ENCODE data around the gene DMWD. TPM values are rescaled to one million over a fixed set of nuclear protein-coding genes. Genes with fewer than 3 reads are reported as not detected.
"Not testable (repeated sequence)": the region's sequence is repeated elsewhere in the genome, so short reads cannot be mapped to it uniquely, and the experiment has no call there.

DMWD gene
- polyA plus RNA-seq, 2 of the 4 experiments (the other 2 are of a cell fraction): 17.1 to 31.3 TPM

DNA sequence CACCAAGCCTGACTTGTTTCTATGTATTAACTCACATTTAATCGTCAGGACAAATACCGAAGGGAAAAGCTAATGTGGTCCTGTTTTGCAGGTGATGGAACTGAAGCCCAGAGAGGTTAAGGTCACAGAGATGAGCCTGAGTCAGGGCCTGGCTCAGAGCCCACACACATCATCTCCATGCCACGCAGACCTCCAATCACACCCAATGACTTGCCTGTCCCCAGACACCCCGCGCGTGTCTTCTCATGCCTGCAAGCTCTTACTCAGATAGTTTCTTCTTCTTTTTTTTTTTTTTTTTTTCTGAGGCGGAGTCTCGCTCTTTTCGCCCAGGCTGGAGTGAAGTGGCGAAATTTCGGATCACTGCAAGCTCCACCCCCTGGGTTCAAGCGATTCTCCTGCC is 40.0 kb downstream of the DMWD start (continued):
- TF ChIP-seq HDAC2 (IDR thresholded peaks at IDR 0.05): no peak
- TF ChIP-seq KDM1A (IDR thresholded peaks at IDR 0.05; ENCODE audit: low read depth): no peak

DNA sequence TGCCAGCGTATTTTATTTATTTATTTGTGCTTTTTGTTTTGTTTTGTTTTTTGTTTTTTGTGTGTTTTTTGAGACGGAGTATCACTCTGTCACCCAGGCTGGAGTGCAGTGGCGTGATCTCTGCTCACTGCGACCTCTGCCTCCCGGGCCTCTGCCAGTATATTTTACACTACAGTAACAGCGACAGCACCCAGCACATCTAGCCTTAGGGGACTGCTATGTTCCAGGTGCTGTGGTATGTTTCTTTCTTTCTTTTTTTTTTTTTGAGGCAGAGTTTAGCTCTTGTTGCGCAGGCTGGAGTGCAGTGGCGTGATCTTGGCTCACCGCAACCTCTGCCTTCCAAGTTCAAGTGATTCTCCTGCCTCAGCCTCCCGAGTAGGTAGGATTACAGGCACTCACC is 41.2 kb downstream of the DMWD start:
- POLR2A ChIA-PET; FAIRE-seq; ATAC-seq; H3K4me3 ChIP-seq; H3K4me1 ChIP-seq; H3K4me2 ChIP-seq; DNase-seq (ENCODE audit: low read depth in 1 of 2, low spot score in 1 of 2); H3K9me3 ChIP-seq; H3K27ac ChIP-seq: not testable (repeated sequence)
- CTCF ChIA-PET: interaction anchor here (0.7 to 74.3 kb wide), 6 partner anchors 11 to 59 kb away, joined by 3 to 2204 read pairs (median 14); partner anchors contain the start of genes DMPK, DMWD, QPCTL and RSPH6A
- WGBS (ENCODE audit: missing lambda C conversion rate): 87% methylated on average over 10 of the region's 10 CpGs

DNA sequence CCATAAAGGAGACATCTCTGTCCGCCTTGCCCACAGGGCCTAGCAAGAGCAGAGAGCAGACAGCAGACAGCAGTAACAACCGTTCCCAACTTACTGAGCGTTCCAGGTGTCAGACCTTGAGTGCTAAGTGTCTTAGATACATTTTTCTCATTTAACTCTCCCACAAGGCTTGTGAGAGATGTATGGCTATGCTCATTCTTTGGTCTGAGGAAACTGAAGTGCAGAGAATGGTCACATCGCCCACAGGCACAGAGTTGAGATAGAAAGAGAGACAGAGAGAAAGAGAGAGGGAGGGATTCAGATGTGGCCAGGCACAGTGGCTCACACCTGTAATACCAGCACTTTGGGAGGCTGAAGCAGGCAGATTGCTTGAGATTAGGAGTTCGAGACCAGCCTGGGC is 45.1 kb downstream of the DMWD start:
- H3K27ac ChIP-seq: no peak overlapping the region
- 71% methylated on average over 5 of the region's 5 CpGs for WGBS (ENCODE audit: missing lambda C conversion rate)
- no peak for TF ChIP-seq POLR2A (IDR thresholded peaks at IDR 0.05; ENCODE audit: low read length)
- TF ChIP-seq RNF2 (IDR thresholded peaks at IDR 0.05; ENCODE audit: borderline replicate concordance, low read depth): no peak
- TF ChIP-seq RCOR1 (IDR thresholded peaks at IDR 0.05; ENCODE audit: low read depth, low read length): no peak
- TF ChIP-seq MYC (IDR thresholded peaks at IDR 0.05; ENCODE audit: borderline replicate concordance, low read length): no peak
- no peak for TF ChIP-seq ZSCAN20 (CRISPR knock-in tag; IDR thresholded peaks at IDR 0.05)
- no peak for TF ChIP-seq RAD21 (conservative IDR thresholded peaks at IDR 0.05 in 1 of 2, IDR thresholded peaks at IDR 0.05 in 1 of 2)
- TF ChIP-seq HOXA7 (CRISPR knock-in tag; IDR thresholded peaks at IDR 0.05): no peak
- TF ChIP-seq JUNB (IDR thresholded peaks at IDR 0.05): no peak
- TF ChIP-seq, protein P1, sequence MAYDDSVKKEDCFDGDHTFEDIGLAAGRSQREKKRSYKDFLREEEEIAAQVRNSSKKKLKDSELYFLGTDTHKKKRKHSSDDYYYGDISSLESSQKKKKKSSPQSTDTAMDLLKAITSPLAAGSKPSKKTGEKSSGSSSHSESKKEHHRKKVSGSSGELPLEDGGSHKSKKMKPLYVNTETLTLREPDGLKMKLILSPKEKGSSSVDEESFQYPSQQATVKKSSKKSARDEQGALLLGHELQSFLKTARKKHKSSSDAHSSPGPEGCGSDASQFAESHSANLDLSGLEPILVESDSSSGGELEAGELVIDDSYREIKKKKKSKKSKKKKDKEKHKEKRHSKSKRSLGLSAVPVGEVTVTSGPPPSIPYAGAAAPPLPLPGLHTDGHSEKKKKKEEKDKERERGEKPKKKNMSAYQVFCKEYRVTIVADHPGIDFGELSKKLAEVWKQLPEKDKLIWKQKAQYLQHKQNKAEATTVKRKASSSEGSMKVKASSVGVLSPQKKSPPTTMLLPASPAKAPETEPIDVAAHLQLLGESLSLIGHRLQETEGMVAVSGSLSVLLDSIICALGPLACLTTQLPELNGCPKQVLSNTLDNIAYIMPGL (CRISPR knock-in tag; IDR thresholded peaks at IDR 0.05; ENCODE audit: borderline replicate concordance): no peak
- TF ChIP-seq CEBPB (IDR thresholded peaks at IDR 0.05): no peak
- no peak for TF ChIP-seq GATA3 (IDR thresholded peaks at IDR 0.05; ENCODE audit: borderline replicate concordance)
- no peak for TF ChIP-seq FOXS1 (CRISPR knock-in tag; IDR thresholded peaks at IDR 0.05)
- TF ChIP-seq, protein P2, sequence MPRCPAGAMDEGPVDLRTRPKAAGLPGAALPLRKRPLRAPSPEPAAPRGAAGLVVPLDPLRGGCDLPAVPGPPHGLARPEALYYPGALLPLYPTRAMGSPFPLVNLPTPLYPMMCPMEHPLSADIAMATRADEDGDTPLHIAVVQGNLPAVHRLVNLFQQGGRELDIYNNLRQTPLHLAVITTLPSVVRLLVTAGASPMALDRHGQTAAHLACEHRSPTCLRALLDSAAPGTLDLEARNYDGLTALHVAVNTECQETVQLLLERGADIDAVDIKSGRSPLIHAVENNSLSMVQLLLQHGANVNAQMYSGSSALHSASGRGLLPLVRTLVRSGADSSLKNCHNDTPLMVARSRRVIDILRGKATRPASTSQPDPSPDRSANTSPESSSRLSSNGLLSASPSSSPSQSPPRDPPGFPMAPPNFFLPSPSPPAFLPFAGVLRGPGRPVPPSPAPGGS (IDR thresholded peaks at IDR 0.05): no peak
- TF ChIP-seq CBX2 (IDR thresholded peaks at IDR 0.05; ENCODE audit: borderline replicate concordance, low read depth): no peak
- TF ChIP-seq CHD4 (IDR thresholded peaks at IDR 0.05; ENCODE audit: borderline replicate concordance): no peak
- TF ChIP-seq NFE2L2 (conservative IDR thresholded peaks at IDR 0.05; ENCODE audit: low read length): no peak
- no peaks in the 10 kb centered on the region for H3K9me3 ChIP-seq
- ATAC-seq (no peak; a peak in 1 of 6 replicates), FAIRE-seq (no peak), DNase-seq (ENCODE audit: low read depth in 1 of 2, low spot score in 1 of 2) (no peak)
- POLR2A ChIA-PET: no interaction called here
- CTCF ChIA-PET: interaction anchor here (1.4 to 74.3 kb wide), 5 partner anchors 9 to 61 kb away, joined by 3 to 2204 read pairs (median 12); partner anchors contain the start of genes DMPK, DMWD, MEIOSIN and QPCTL
- 0 out of 3 replicates have a peak, but pooled peaks cover under 1% of the 10 kb centered on the region for H3K4me1 ChIP-seq
- H3K4me2 ChIP-seq: no peak overlapping the region
- H3K4me3 ChIP-seq: no peak overlapping the region

DNA sequence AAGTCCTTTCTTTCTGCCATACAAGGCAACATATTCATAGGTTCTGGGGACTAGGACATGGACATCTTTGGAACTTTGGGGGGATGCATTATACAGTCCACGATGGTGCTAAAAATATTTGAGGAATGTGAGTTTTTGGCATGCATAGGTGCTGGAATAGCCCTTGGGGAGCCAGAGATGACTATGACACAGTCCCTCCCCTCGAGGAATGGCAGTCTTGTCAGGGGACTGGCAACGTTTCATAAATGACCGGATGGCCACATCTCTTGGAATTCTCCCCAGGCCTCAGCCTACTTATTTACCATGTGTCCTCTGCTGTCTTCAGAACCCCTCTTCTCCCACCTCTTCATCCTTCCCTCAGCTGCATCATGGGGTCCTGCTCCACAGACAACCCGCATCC is 45.8 kb downstream of the DMWD start:
- H3K9me3 ChIP-seq: no peaks in the 10 kb centered on the region
- no peak for ATAC-seq
- POLR2A ChIA-PET: no interaction called here
- no peak overlapping the region for H3K27ac ChIP-seq
- TF ChIP-seq, protein P3, sequence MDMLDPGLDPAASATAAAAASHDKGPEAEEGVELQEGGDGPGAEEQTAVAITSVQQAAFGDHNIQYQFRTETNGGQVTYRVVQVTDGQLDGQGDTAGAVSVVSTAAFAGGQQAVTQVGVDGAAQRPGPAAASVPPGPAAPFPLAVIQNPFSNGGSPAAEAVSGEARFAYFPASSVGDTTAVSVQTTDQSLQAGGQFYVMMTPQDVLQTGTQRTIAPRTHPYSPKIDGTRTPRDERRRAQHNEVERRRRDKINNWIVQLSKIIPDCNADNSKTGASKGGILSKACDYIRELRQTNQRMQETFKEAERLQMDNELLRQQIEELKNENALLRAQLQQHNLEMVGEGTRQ (IDR thresholded peaks at IDR 0.05): no peak
- no peak for TF ChIP-seq HOXB5 (CRISPR knock-in tag; IDR thresholded peaks at IDR 0.05)
- no peak for TF ChIP-seq RARB (CRISPR knock-in tag; IDR thresholded peaks at IDR 0.05)
- TF ChIP-seq ZNF302 (CRISPR knock-in tag; IDR thresholded peaks at IDR 0.05): no peak
- TF ChIP-seq CHD4 (IDR thresholded peaks at IDR 0.05; ENCODE audit: borderline replicate concordance): no peak
- TF ChIP-seq HOXB13 (CRISPR knock-in tag; IDR thresholded peaks at IDR 0.05; ENCODE audit: low read depth): no peak
- TF ChIP-seq HDAC2 (IDR thresholded peaks at IDR 0.05): no peak
- TF ChIP-seq HOXA7 (CRISPR knock-in tag; IDR thresholded peaks at IDR 0.05): no peak
- TF ChIP-seq SREBF2 (IDR thresholded peaks at IDR 0.05): no peak
- TF ChIP-seq, protein P1 (CRISPR knock-in tag; IDR thresholded peaks at IDR 0.05; ENCODE audit: borderline replicate concordance): no peak
- no peak for TF ChIP-seq MAFK (IDR thresholded peaks at IDR 0.05; ENCODE audit: partially characterized antibody)
- TF ChIP-seq KDM5A (IDR thresholded peaks at IDR 0.05): no peak
- TF ChIP-seq FOXS1 (CRISPR knock-in tag; IDR thresholded peaks at IDR 0.05): no peak
- TF ChIP-seq, protein P4, sequence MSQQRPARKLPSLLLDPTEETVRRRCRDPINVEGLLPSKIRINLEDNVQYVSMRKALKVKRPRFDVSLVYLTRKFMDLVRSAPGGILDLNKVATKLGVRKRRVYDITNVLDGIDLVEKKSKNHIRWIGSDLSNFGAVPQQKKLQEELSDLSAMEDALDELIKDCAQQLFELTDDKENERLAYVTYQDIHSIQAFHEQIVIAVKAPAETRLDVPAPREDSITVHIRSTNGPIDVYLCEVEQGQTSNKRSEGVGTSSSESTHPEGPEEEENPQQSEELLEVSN (IDR thresholded peaks at IDR 0.05; ENCODE audit: borderline replicate concordance, low read depth): no peak
- no peak overlapping the region for H3K4me3 ChIP-seq
- no peak for FAIRE-seq
- CTCF ChIA-PET: interaction anchor here (0.7 to 9.5 kb wide), 3 partner anchors 9 to 32 kb away, joined by 3 to 68 read pairs (median 9); partner anchors contain the start of gene SIX5
- no peaks in the 10 kb centered on the region for H3K4me1 ChIP-seq
- DNase-seq (ENCODE audit: low read depth in 1 of 2, low spot score in 1 of 2): no peak
- 60% methylated on average over 5 of the region's 5 CpGs for WGBS (ENCODE audit: missing lambda C conversion rate)
- no peak overlapping the region for H3K4me2 ChIP-seq

All from A549 (cell line).